Breast epithelium (tissue), 4 donors: Measurements from ENCODE around the gene TRIP6. TPM values are rescaled to one million over a fixed set of nuclear protein-coding genes. Genes with fewer than 3 reads are reported as not detected.
"Not testable (repeated sequence)": the region's sequence is repeated elsewhere in the genome, so short reads cannot be mapped to it uniquely, and the experiment has no call there.

Experiments used
- DNase-seq, 2 donors: peaks; one replicate each; pipeline ENCODE4 v3.0.0-alpha.2; 2019; ENCODE audit warnings: low spot score in 2 of 2
- H3K27ac ChIP-seq, 2 donors: fragments of 200-600 bp; sonication (generic) in 1 of 2; one replicate each; pipeline ENCODE4 v1.5.1; 2016 to 2019; ENCODE audit warnings: mild to moderate bottlenecking in 1 of 2
- H3K27me3 ChIP-seq, 2 donors: fragments of 200-600 bp; sonication (generic) in 1 of 2; one replicate each; pipeline versions ENCODE4 v1.5.1 to v1.6.0; 2017 to 2019; ENCODE audit warnings: control low read depth in 1 of 2, mild to moderate bottlenecking in 1 of 2
- H3K36me3 ChIP-seq: fragments of 200-600 bp; one replicate; pipeline ENCODE4 v1.5.1; 2019
- H3K4me1 ChIP-seq, 2 donors: fragments of 200-600 bp; sonication (generic); one replicate each; pipeline ENCODE4 v1.5.1; 2016 to 2019; ENCODE audit warnings: control low read depth in 1 of 2
- H3K4me3 ChIP-seq, 3 donors: fragments of 200-600 bp; sonication (generic); 1 replicate in 2 of 3; 2 replicates in 1 of 3; pipeline ENCODE4 v1.5.1; 2016 to 2019; ENCODE audit warnings: mild to moderate bottlenecking in 3 of 3, moderate library complexity in 2 of 3
- H3K9me3 ChIP-seq, 2 donors: fragments of 200-600 bp; sonication (generic) in 1 of 2; one replicate each; pipeline ENCODE4 v1.5.1; 2016 to 2019; ENCODE audit warnings: control low read depth in 1 of 2
- CTCF ChIP-seq, 3 donors: fragments of 450-650 bp; IDR thresholded peaks; one replicate each; pipeline ENCODE4 v1.5.1; 2016 to 2017; ENCODE audit warnings: antibody characterized with exemption in 3 of 3, mild to moderate bottlenecking in 3 of 3, moderate library complexity in 3 of 3
- POLR2A ChIP-seq: fragments of 450-650 bp; IDR thresholded peaks from one replicate; pipeline ENCODE4 v1.6.1; 2016; ENCODE audit warnings: antibody characterized with exemption, mild to moderate bottlenecking, moderate library complexity
- POLR2AphosphoS5 ChIP-seq, 3 donors: sonication (generic); formaldehyde crosslinking; IDR thresholded peaks; one replicate each; pipeline ENCODE4 v1.6.1; 2017; ENCODE audit warnings: antibody characterized with exemption in 3 of 3
- intact Hi-C: fragments of 100-400 bp; cut with DNase I; formaldehyde crosslinking; loops from one replicate; pipeline ENCODE4 v1.15.1; 2023; ENCODE audit warnings: low total_unique reads
- total RNA-seq, 3 donors: library from RNA; depleted of rRNA; stranded (reverse); fragments of >200 nt; gene quantifications; one replicate each; pipeline ENCODE4 v1.1.0, GENCODE V29; 2016

The TRIP6 gene
- total RNA-seq, 3 donors from 2014 or later = 45.3 to 62.8 (median 49.8) TPM

- intact Hi-C loops = loop anchor here (5.0 kb wide), 1 partner anchor 158 kb away; no protein-coding TSS in a partner anchor
- H3K27me3 ChIP-seq = peaks cover 4 to 46% of the 10 kb centered on the region in 2 donors
- no peaks in the 10 kb centered on the region for H3K9me3 ChIP-seq
- DNase-seq = no peak
- H3K27ac ChIP-seq = no peak overlapping the region
- H3K4me1 ChIP-seq = no peaks in the 10 kb centered on the region
- H3K36me3 ChIP-seq = no peaks in the 10 kb centered on the region
- no peak for TF ChIP-seq POLR2AphosphoS5 (IDR thresholded peaks at IDR 0.05)
- TF ChIP-seq CTCF (IDR thresholded peaks at IDR 0.05) = no peak
- TF ChIP-seq POLR2A = no peak
- no peak overlapping the region for H3K4me3 ChIP-seq
These were observed 32.2 kb downstream of the TRIP6 start for GRCh38 chr7:100899432-100899831.

- H3K27me3 ChIP-seq = peaks cover 0 to 37% of the 10 kb centered on the region in 2 donors
- H3K4me1 ChIP-seq = no peaks in the 10 kb centered on the region
- DNase-seq = no peak
- no peaks in the 10 kb centered on the region for H3K9me3 ChIP-seq
- no peak for TF ChIP-seq CTCF (IDR thresholded peaks at IDR 0.05)
- no peak for TF ChIP-seq POLR2A
- no peak for TF ChIP-seq POLR2AphosphoS5 (IDR thresholded peaks at IDR 0.05)
- H3K36me3 ChIP-seq = no peaks in the 10 kb centered on the region
- H3K27ac ChIP-seq = no peak overlapping the region
- no peak overlapping the region for H3K4me3 ChIP-seq
- intact Hi-C loops = no loop called here
These were observed 33.8 kb downstream of the TRIP6 start for GRCh38 chr7:100900978-100901377.

- Histone ChIP-seq H3K4me1 (no peaks in the 10 kb centered on the region), H3K27me3 (peaks cover 0 to 29% of the 10 kb centered on the region in 2 donors), H3K9me3 (no peaks in the 10 kb centered on the region), H3K36me3 (no peaks in the 10 kb centered on the region), H3K27ac (no peak overlapping the region), H3K4me3 (no peak overlapping the region)
- intact Hi-C loops = no loop called here
- no peak for TF ChIP-seq CTCF (IDR thresholded peaks at IDR 0.05)
- TF ChIP-seq POLR2A = no peak
- TF ChIP-seq POLR2AphosphoS5 (IDR thresholded peaks at IDR 0.05) = no peak
- no peak for DNase-seq
These were observed 34.7 kb downstream of the TRIP6 start for GRCh38 chr7:100901921-100902332.

- intact Hi-C loops = no loop called here
- H3K9me3 ChIP-seq = no peaks in the 10 kb centered on the region
- H3K27ac ChIP-seq = no peak overlapping the region
- no peaks in the 10 kb centered on the region for H3K36me3 ChIP-seq
- peaks cover 0 to 22% of the 10 kb centered on the region in 2 donors for H3K27me3 ChIP-seq
- no peak overlapping the region for H3K4me3 ChIP-seq
- H3K4me1 ChIP-seq = no peaks in the 10 kb centered on the region
- DNase-seq = no peak
- TF ChIP-seq POLR2AphosphoS5 (IDR thresholded peaks at IDR 0.05) = no peak
- no peak for TF ChIP-seq POLR2A
- no peak for TF ChIP-seq CTCF (IDR thresholded peaks at IDR 0.05)
These were observed 35.5 kb downstream of the TRIP6 start for GRCh38 chr7:100902638-100903037.

GRCh38 chr7:100908512-100908911 is 41.3 kb downstream of the TRIP6 start:
- Histone ChIP-seq H3K27me3 (no peaks in the 10 kb centered on the region), H3K9me3 (no peaks in the 10 kb centered on the region), H3K4me1 (no peaks in the 10 kb centered on the region), H3K36me3 (no peaks in the 10 kb centered on the region), H3K27ac (no peak overlapping the region), H3K4me3 (no peak overlapping the region)
- no peak for TF ChIP-seq CTCF (IDR thresholded peaks at IDR 0.05)
- no peak for TF ChIP-seq POLR2AphosphoS5 (IDR thresholded peaks at IDR 0.05)
- TF ChIP-seq POLR2A = no peak
- DNase-seq = no peak
- intact Hi-C loops = no loop called here

- DNase-seq, H3K4me1 ChIP-seq, H3K4me3 ChIP-seq, H3K27me3 ChIP-seq, H3K36me3 ChIP-seq, intact Hi-C loops, H3K27ac ChIP-seq, H3K9me3 ChIP-seq: not testable (repeated sequence)
These were observed 43.3 kb downstream of the TRIP6 start for GRCh38 chr7:100910443-100910842.
